ENCODE measurements around the gene OLIG3.

OLIG3 gene

GRCh38 chr6:137495703-137496336 is 1.6 kb upstream of the OLIG3 start:
- DNase-seq: no peak

- DNase-seq: no peak
Measured at GRCh38 chr6:137494988-137495702, 951 bp upstream of the OLIG3 start.

- no peak for DNase-seq
Measured at GRCh38 chr6:137493218-137494038, 766 bp downstream of the OLIG3 start.

DNA sequence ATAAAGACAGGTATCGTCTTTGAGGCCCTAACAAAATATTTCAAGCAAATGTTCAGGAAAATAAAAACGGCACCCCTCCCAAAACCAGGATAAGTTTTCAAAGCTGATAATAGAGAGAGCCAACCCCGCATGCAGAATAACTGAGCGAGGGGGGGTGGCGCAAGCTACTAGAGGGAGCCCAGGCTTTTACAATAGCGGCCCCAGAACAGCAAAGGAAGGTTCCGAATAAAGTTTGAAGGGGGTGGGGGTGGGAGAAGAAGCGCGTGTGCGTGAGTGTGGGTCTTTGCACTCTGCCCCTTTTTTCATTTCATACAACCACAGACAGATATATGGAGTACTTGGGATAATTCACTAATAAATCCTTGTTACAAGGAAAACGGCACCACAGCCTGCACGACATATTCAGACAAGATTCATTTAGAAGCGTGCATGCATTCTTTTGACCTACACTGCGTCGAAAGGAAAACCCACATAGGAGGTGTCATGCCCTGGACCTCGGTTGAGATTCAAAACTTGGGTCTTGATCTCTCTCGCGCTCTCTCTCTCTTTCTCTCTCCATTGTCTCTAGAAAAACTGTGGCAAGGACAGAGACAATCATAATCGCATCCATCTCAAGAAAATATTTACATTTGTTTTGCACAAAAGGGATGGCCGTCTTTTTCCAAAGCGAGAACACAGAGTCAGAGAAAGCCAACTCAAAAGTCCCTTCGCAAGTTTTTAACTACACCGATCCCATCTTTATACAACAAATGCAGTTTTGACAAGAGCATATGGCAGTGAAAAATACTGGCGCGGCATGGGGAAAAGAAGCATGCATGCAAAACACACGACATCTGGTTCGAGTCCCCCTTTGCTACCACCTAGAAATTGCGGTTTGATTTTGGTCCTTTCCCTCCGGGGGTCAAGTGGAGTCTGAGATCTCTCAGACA is 1.6 kb downstream of the OLIG3 start:
- no peak for DNase-seq

- no peak for DNase-seq
Measured at GRCh38 chr6:137491478-137491877, 2.7 kb downstream of the OLIG3 start.

DNA sequence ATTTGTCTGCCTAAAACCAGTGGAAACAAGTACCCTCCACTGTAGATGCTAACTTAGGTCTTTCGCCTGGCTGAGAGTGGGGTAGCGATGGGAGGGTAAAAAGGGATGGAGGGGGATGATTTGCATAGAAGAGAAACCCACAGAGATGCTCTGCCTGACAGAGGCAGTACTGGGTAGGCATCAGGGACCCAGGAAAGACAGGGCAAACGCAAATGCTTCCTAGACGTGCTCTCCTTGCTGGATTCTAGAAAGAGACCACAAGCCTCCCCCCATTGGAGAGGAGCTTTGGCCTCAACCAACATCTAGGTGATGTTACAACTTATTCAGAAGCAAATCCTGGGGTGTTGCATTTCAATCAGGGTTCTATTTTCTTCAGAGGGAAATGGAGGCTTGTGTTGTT is 3.2 kb downstream of the OLIG3 start:
- DNase-seq: no peak

- DNase-seq: no peak
Measured at GRCh38 chr6:137490006-137490905, 3.9 kb downstream of the OLIG3 start.

DNA sequence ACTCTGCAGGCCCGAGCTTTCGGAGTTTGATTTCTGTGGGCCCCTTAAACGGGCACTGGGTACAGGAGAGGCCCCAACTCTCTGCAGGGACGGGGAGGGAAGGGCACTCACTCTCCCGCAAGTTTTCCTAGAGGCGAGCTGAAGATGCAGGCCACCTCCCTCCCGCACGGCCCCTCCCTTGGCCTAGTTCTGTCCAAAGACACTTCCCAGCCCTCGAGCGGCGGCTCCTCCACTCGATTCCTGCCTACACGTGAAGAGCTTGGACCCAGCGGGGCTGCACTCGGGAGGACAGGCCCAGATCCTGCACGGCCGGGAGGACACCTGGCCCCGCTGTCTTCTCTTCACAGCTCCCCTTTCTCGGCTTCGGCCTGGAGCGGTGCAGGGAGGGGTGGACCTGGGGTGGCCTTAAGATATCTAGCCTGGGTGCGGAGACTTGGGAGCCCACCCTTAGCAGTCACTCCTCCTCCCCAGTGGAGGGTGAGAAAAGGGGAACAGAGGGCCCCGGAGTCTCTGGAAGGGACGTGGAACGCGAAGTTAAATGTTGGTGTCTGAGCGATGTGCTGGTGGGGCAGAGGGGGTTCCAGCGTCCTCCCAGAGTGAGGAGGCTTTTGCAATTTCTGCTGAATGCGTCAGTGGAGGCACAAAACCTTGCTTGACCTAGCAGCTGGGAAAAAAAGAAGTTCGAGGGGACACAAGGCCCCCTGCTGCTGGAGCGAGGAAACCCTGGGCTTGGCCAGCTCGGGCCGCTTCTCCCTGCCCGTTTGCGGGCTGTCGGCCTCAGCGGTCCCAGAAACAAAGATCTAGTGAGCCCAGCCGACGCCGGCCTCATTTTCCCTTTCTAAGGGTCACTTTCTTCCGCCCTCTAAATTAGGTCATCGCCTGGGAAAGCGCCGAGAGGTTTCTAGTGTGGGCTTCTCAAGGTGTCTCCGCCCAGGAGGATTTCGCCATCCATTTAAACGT is 4.9 kb downstream of the OLIG3 start:
- DNase-seq: no peak

- no peak for DNase-seq
Measured at GRCh38 chr6:137488150-137489045, 5.8 kb downstream of the OLIG3 start.

- no peak for DNase-seq
Measured at GRCh38 chr6:137487869-137488149, 6.4 kb downstream of the OLIG3 start.

DNA sequence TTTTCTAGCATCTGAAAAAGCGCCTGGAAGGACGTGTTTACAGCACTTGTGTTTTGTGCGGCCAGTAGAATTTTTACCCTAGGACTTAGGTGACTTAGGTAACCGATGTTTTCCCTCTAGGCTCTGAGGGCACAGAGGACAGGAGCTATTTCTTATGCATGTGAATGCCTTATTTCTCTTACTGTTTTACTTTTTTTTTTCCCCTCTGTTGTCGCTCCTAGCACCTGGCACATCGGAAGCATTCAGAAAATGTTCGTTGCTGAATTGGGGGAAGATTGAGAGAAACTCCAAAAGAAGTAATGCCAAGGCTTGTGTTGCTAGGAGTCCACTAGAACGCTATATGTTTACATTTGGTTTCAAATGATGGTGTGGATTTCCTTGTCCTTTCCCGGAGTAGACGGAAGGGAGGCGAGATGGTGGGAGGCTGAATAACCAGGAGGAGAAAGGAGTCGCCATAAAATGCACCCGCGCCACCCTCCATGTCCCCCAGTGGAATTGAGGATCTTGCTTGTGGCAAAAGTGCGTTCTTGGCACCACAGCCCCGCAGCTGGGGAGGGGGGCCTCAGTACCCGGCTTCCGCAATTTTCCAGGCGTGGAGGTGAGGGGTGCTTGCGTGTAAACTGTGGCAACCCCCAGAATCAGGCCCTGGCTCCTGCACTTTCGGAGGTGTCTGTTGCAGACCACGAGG is 6.9 kb downstream of the OLIG3 start:
- no peak for DNase-seq

DNA sequence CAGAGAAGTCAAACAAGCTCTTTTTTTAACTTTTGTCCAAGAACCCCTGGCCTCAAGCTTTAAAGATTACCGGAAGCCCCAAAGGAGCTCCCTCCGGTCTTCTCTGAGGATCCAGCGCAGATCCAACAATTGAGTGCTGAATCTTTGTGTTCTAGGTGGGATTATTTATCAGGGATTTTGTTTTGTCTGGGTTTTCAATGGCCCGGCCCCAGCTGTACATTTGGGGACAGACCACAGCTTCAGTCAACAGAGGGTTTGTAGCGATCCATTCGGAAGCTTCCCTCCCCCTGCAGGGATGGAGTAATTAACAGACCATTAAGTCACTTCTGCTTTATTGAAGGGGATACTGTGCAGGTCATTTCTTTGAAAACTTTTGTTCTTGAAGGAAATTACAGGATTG is 7.8 kb downstream of the OLIG3 start:
- no peak for DNase-seq

GRCh38 chr6:137480431-137480830 is 13.8 kb downstream of the OLIG3 start:
- no peak for DNase-seq

DNA sequence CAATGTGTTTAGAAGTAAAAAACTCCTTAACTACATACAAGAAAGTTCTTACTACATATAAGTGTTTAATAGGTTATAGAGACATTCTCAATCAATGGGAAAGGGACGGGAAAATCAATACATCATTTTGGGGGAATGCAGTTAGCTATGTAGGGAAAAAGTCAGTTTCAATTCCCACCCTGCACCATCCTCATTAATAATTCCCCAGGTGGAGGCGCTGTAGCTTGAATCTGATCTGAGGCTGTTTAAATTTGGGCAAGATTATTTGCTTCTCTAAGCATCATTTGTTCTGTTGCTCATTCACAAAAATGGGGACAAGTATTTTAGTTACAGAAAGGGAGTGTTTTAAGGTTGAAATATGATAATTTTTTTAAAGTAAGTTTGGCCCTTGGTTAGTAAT is 19.1 kb downstream of the OLIG3 start:
- no peak for DNase-seq

DNA sequence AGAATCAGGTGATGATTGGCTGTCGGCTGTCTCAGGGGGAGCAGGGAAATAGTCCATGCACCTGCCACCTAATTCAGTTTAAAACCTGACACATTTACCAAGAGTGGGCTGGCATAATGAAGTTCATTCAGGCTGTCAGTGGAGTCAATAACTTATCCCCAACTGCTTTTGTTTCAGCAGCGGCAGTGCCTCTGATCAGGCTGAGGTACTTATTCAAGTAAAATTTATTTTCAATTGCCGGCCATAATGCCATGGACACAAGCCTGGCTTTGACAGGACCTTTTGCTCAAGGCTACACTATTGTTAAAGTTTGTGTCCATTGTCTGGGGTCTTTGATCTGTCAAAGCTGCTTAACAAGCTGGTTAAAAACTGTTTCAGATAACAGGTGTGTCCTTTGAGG is 20.6 kb downstream of the OLIG3 start:
- no peak for DNase-seq

DNA sequence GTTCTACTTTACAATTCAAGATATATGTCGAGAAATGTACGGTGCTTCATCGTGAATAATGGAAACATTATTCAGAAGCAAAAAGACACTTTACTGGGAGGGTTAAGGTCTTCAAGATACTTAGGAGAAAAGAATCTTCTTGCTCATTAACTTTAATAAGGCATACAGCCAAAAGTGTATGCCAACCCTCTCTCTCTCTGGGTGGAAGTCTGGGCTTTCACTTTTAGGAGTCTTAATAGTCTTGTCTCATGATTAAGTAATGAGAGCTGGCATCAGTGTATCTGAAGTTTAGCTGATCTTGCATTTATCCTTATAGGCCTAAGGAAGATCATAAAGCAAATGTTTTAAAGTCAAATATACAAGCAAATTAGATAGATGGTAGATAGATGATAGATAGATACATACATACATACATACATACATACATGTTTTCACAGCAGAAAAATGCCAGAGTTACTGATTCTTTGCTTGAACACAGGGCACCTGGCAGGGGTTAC is 21.5 kb downstream of the OLIG3 start:
- DNase-seq: no peak

DNA sequence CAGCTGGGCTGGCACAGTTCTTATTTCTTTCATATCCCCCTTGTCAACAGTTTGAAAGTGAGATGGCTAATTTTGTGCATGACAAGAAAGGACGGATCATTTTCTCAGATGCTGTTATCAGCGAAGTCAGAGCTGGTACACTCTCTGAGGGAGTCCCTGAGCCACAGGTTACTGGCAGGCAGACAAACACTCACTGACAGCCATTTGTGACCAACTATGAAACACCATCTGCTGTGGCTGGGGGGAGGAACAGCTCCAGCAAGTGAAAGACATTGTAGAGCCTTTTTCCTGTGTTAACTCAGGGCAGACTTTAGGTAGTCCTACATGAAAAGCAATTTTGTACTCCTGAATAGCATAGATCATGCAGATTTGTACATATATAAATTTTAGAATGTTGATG is 22.2 kb downstream of the OLIG3 start:
- DNase-seq: no peak

DNA sequence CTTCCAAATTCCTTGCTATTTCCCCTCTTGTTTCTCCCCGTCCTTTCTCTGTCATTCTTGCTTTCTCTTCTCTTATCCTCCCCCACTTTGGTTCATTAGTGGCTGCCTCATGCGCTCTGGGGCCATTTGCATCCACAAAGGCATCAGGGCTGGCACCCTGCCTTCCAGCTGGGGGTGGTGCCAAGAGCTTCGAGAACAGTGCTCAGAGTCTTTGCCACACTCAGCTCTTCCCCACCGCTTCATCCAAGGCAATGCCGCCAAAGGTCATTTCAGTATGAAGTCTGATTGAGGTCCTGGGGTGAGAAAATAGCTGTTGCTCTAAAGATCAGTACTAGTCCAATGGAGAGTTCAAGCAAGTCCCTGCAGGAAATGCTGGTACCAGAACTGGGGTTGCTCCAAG is 22.7 kb downstream of the OLIG3 start:
- DNase-seq: no peak

DNA sequence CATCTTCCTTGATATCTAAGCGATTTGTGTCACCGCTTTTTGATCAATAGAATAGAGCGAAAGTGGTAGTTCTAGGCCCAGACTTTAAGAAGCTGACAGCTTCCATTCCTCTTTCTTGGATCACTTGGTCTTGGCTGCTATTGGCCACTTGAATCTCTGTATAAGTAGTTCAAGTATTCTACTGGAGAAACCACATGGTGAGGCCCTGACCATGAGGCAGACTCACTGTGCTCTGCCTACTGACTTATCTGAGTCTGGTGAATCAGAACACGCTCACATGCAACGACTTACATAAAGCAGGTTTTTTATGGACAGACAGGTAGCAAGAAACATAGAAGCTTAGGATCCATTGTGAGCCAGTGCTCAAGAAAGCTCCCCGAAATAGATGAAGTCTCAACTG is 27.0 kb downstream of the OLIG3 start:
- DNase-seq: no peak
